ENCODE measurements around the gene RBFOX1.

RBFOX1 gene

GRCh38 chr16:7615565-7615964 is 282.9 kb downstream of the RBFOX1 start:
- no peak for DNase-seq

DNA sequence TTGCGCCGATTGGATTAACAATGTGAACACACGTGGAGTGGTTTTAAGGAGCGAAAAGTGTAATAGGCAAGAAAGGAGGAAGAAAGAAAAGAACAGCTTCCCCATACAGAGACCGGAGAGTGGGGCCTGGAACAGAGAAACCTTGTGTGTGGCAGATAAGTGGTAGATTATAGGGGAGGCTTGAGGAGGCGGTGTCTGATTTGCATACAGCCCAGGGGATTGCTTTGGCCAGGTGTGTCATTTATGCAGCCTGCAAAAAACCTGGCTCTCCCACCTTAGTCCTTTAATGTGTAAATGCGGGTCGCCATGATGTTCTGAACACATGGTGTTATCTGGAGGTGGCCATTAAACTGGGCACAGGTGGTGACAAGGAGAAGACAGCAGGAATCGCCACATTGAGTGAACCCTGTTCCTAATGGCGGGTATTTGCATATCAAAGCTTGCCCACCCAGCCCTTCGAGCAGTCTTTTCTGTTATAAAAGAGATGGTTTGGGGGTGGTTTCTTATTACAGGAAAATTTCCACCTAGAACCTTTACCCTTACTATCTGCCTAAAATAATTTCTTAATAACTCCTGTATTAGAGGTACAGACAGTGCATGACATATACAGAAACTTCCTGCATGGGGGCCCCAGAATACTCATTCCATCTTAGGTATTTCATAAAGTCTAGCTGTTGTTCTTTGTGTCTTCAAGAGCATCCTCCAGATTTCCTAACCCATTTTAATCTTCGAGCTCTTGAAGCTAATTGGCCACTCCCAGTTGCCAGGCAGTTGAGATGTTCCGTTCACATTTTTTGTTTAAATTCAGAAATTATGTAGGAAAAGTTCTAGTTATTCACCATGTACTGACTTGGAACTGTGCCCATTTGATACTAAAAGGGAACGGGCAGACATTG is 292.5 kb downstream of the RBFOX1 start:
- DNase-seq = no peak

DNA sequence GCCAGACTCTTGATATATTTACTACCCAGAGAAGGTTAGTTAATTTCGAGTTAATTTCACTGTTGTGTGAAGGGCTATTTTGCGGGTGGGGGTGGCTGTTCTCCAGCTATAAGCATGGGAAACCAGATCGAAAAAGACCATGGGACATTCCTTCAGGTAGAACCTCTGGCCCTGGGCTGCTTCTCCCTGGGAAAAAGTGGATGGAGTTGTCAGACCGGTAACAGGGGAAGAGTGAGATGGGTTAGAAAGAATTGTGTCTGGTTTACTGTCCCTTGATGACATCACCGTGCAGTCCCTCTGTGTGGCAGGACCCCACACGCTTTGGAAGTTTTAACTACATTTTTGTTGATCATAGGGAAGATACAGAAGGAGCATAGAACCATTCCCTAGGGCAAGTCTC is 296.3 kb downstream of the RBFOX1 start:
- no peak for DNase-seq

GRCh38 chr16:7629571-7629970 is 296.9 kb downstream of the RBFOX1 start:
- no peak for DNase-seq

DNA sequence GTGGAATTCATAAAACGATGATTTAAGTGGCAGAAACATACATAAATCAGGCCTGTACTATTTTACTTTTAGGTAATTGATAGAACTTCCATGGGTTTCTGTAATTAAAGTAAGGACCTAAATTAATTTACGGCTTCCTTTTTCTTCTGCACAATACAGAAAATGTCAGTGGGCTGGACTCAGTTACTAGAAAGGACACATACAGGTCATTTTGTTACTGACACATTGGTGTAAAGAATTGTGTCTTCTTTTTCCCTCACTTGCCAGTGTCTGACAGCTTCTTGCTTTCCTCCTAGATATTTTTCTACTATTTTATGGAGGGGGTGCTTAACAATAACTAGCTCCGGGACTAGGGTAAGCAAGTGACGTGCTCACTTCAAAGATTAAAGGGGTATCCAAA is 304.8 kb downstream of the RBFOX1 start:
- no peak for DNase-seq

- DNase-seq = no peak
Observed at GRCh38 chr16:7638306-7638705, 305.7 kb downstream of the RBFOX1 start.

GRCh38 chr16:7640334-7640733 is 307.7 kb downstream of the RBFOX1 start:
- DNase-seq = no peak

GRCh38 chr16:7644176-7644575 is 311.5 kb downstream of the RBFOX1 start:
- no peak for DNase-seq

- no peak for DNase-seq
Observed at GRCh38 chr16:7644811-7645210, 312.2 kb downstream of the RBFOX1 start.

DNA sequence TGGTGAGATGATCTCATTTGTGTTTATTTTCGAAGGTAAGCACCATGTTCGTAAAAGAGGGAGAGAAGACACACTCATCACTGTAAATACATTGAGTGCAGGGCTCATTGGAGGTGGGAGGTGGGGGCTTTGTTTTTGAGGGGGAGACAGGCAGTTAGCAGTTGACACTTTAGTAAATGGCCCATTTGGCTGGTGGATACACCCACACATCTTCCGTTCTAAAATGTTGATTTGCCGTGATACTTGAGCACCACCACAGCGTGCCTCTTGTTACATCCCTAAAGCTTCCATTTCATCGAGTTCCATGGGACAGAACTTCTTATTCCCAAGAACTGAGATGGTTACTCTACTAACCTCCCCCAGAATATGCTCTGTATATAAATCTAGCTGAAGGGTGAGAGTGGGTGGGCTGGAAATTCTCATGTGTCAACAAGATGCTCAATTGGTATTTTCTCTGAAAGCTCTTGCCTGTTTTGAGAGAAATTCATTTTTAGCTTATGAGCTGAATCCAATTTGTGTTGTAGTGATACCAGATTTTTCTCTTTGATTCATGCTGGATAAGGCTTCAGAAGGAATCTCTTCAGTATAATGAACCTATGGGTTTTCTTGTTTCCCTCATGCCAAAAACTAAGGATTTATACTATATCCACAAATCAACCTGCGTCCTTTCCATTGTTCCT is 314.3 kb downstream of the RBFOX1 start:
- DNase-seq = no peak

- DNase-seq = no peak
Observed at GRCh38 chr16:7650431-7650830, 317.8 kb downstream of the RBFOX1 start.

GRCh38 chr16:7651803-7652570 is 319.3 kb downstream of the RBFOX1 start:
- no peak for DNase-seq

DNA sequence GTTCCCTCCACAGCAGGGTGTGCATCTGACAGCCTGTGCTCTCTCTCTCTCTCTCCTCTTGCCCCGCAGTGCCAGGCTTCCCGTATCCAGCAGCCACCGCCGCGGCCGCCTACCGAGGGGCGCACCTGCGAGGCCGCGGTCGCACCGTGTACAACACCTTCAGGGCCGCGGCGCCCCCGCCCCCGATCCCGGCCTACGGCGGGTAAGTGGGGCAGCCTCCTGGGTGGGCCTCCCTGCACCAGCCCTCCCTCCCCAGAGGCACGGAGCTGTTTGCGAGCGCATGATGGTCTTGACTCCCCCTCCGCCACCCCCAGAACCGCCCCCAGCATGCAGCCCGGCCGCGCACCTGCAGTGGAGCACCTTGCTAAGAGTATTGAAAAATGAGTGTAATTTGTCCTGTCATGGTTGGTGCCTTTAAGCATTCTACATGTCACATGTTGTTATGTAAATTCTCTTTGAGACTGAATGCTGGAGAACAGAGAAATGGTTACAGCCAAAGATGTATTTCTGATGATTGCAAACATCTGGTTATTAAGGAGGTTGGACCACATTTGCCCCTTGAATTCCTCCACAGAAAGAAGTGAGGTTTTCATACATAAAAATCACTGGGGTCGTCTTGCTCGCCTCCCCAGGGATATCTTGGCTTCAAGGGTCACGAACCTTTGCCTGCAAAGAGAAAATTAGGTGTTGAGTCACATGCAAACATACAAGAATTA is 321.3 kb downstream of the RBFOX1 start:
- no peak for DNase-seq

- no peak for DNase-seq
Observed at GRCh38 chr16:7675628-7676027, 343.0 kb downstream of the RBFOX1 start.

DNA sequence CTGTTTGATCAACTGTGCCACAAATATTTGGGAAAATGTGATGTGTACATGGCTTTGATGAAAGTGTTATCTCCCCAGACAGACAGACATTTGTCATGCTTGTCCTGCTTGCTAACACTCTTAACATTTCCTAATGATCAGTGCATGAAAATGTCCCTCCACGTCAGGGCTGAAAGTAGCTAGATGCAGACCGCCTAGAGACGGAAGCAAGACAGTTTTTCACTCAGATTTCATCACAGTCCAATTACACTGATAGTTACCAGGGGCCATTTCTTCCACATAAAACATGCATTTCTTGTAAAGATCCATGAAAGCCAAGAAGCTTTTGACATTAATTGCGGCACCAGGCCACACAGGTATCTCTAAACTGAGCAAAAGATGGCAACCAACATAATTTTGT is 347.7 kb downstream of the RBFOX1 start:
- DNase-seq = no peak

DNA sequence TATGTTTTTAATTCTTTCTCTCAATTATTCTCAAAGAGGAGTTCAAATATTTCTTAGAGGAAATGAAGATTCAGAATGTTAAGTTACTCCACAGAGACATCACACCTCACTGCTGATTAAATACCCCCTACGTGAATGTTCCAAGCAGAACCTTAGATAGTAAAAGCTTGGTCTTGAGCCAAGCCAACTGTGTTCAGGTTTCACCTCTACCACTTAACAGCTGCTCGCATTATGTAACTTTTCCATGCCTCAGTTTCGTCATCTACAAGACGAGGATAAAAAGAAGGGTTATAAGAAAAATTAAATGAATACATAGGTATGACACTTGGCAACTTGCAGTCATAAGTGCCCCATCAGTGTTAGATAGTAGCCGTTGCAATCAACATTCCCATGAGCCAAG is 356.2 kb downstream of the RBFOX1 start:
- no peak for DNase-seq

DNA sequence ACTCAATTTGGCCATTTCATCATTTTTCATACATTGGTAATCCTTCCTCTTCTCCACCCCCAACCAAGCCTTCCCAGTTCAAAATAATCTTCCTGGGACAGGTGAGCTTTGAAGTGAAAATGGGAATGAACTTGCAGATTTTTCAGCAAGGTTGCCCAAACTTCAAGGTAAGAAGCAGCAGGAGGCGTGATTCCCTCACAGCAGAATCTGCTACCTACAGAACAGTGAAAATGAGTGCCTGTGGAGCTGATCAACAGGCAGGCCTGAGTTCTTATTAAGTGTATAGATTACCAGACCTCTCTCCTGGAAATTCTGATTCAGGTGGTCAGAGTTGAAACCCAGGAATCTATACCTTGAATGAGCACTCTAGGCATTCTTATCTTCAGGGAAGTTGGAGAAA is 356.6 kb downstream of the RBFOX1 start:
- no peak for DNase-seq

DNA sequence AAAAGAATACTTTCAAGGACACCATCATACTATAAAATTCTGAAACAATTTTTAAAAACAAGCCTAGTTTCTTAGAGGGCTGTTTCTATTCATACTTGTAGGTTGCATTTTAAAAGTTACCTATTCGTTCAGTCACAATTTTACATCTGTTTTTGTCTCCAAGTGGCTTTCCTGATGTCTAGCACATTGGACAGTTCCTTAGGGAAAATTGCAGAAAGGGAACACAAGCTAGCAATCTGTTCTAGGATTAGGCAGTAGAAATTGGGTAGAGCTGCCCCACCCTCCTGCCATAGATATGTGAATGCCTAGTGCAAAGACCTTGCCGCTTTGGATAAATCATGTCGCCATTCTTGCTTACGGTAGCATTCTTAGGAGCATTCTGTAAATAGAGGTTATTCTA is 358.9 kb downstream of the RBFOX1 start:
- no peak for DNase-seq

DNA sequence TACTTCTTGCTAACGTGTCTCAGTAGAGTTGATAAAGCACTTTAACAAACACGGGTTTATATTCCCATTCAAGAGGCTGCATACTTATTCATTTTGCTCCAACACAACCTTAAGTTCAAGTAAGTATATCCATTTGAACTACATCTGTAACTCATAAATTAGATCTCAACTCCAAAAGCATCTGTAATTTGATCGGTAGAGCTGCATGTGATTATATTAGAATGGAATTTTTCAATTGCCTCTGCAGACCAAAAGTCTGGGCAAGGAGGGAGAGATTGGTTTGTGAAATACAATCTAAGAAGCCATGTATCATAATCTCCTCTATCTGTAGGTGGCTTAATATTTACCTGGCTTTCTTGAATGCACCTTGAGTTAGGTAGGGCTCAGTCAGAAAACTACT is 371.0 kb downstream of the RBFOX1 start:
- DNase-seq = no peak

- DNase-seq = no peak
Observed at GRCh38 chr16:7705885-7706284, 373.2 kb downstream of the RBFOX1 start.

DNA sequence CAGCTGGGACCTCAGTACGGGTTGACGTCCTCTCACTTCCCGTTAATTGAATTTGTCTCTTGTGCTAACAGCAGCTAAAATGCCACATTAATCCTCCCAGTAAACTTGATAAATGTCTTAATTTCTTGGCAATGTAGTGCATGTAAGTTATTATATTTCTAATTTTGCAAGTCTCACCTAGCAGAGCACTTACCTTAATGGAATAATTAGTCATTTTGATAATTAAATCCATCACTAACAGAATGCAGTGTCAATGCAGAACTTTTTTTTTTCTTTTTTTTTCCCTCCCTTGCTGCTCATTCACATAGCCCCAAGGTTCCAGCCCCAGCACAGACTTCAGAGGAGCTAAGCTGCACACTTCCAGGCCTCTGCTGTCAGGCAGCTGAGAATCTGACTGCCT is 376.5 kb downstream of the RBFOX1 start:
- no peak for DNase-seq

GRCh38 chr16:7713244-7713643 is 380.6 kb downstream of the RBFOX1 start:
- DNase-seq = no peak

- DNase-seq = no peak
Observed at GRCh38 chr16:7714775-7715174, 382.1 kb downstream of the RBFOX1 start.

Measured in NCI-H774 (cell line).